DND-41 (cell line): Measurements from ENCODE around the gene ST6GALNAC5.

Experiments
- CTCF ChIP-seq: IDR thresholded peaks from 2 replicates; pipeline ENCODE4 v1.5.1; 2012; ENCODE audit warnings: borderline replicate concordance, low read length, moderate library complexity, mild to moderate bottlenecking; ENCODE audit not compliant: poor library complexity, severe bottlenecking; ENCODE audit errors: extremely low read depth
- EZH2 ChIP-seq: IDR thresholded peaks from 3 replicates; pipeline ENCODE4 v1.6.1; 2012; ENCODE audit warnings: borderline replicate concordance, low read depth, mild to moderate bottlenecking, moderate library complexity, low read length, inconsistent platforms; ENCODE audit not compliant: severe bottlenecking

DNA sequence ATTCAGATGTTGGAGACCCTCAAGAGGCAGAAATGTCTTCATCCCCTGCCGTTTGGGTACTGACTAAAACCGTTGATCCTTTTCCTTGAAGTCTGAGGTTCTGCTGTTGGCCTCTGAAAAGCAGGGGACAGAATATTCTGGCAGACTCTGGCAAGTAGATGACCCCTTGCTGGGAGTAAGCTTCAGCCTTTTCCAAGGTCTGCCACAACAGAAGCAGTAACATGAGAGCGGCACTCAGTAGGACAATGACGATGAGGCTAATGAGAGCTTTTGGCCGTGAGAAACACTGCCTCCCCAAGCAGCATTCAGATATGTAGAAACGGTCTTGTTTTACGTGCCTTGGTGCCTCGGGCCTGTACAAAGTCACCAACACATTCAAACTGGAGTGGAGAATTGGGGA lies 143.7 kb downstream of the ST6GALNAC5 start:
- TF ChIP-seq CTCF, result no peak
- TF ChIP-seq EZH2, result no peak
